K562 (cell line): ENCODE results near the gene RABGAP1. TPM values are rescaled to one million over a fixed set of nuclear protein-coding genes. Genes with fewer than 3 reads are reported as not detected.

Experiments used
- ATAC-seq: fragments of 200-7000 bp; cut with Tn5 transposase; 3 replicates; pipeline ENCODE4 v1.9.1; 2020; ENCODE audit warnings: moderate library complexity
- BruUV-seq: library from RNA; stranded (reverse); fragments of 400-500 nt; replicated peaks from 2 replicates; lab custom pipeline; 2021; lab: Mats Ljungman, UMichigan
- CTCF ChIA-PET: fragments of 300-600 bp; formaldehyde crosslinking; extraction: SDS; loops from one replicate; lab custom pipeline; 2021; ENCODE audit warnings: low intra/inter-chr PET ratio; lab: Yijun Ruan, JAX
- POLR2A ChIA-PET: fragments of 300-600, 350-650 bp; sonication (Branson Sonifier 250); formaldehyde crosslinking; extraction: SDS; loops from one replicate; lab custom pipeline; 2021; ENCODE audit warnings: antibody characterized with exemption, inconsistent platforms; lab: Yijun Ruan, JAX
- DNase-seq, 4 experiments: peaks; one replicate each; pipeline versions ENCODE4 v3.0.0 to v3.0.0-alpha.2; 2011 to 2018; ENCODE audit warnings: low spot score in 3 of 4, mixed read lengths in 3 of 4; ENCODE audit errors: extremely low read depth in 1 of 4
- FAIRE-seq: peaks from 2 replicates; lab custom pipeline; 2011; peaks lifted over from hg19 to GRCh38; lab: Jason Lieb, UNC
- H2AFZ ChIP-seq: 2 replicates; pipeline ENCODE4 v1.6.0; 2011; ENCODE audit warnings: low read depth, low read length, control low read depth, inconsistent platforms
- H3K27ac ChIP-seq: fragments of 200-600 bp; 3 replicates; pipeline ENCODE4 v1.8.0; 2011; ENCODE audit warnings: low read depth, mild to moderate bottlenecking, control low read depth, inconsistent platforms, low read length, moderate library complexity, mixed read lengths; ENCODE audit errors: extremely low read depth
- H3K27me3 ChIP-seq, 2 experiments: fragments of 300-600 bp in 1 of 2; 2 replicates in 1 of 2; 3 replicates in 1 of 2; pipeline versions ENCODE4 v1.6.0 to v1.8.0; 2011; ENCODE audit warnings: inconsistent platforms in 2 of 2, low read length in 2 of 2, mild to moderate bottlenecking in 1 of 2, mixed read lengths in 1 of 2, moderate library complexity in 1 of 2; ENCODE audit not compliant: control insufficient read depth in 2 of 2, insufficient read depth in 2 of 2
- H3K36me3 ChIP-seq: fragments of 300-600 bp; 3 replicates; pipeline ENCODE4 v1.8.0; 2011; ENCODE audit warnings: mild to moderate bottlenecking, low read length, inconsistent platforms; ENCODE audit not compliant: control insufficient read depth, insufficient read depth
- H3K4me1 ChIP-seq, 2 experiments: fragments of 200-600 bp in 1 of 2; replicated peaks in 1 of 2; 2 replicates in 1 of 2; 3 replicates in 1 of 2; pipeline versions ENCODE4 v1.5.1 to v1.8.0; 2011; ENCODE audit warnings: inconsistent platforms in 2 of 2, low read length in 2 of 2, mild to moderate bottlenecking in 1 of 2, mixed read lengths in 1 of 2, moderate library complexity in 1 of 2; ENCODE audit not compliant: control insufficient read depth in 2 of 2, insufficient read depth in 2 of 2
- H3K4me2 ChIP-seq: 2 replicates; pipeline ENCODE4 v1.6.1; 2011; ENCODE audit warnings: low read length, control low read depth, inconsistent platforms, mixed read lengths; ENCODE audit not compliant: insufficient read depth
- H3K4me3 ChIP-seq: fragments of 200-600 bp; sonication (generic), shearing (Covaris generic); 2 replicates; pipeline ENCODE4 v1.5.1; 2016; ENCODE audit warnings: control low read depth, inconsistent platforms
- H3K79me2 ChIP-seq: fragments of 200-600 bp; 3 replicates; pipeline ENCODE4 v1.8.0; 2011; ENCODE audit warnings: low read length, inconsistent platforms; ENCODE audit not compliant: control insufficient read depth, insufficient read depth
- H3K9ac ChIP-seq, 2 experiments: 2 replicates each; pipeline versions ENCODE4 v1.6.0 to v1.6.1; 2011; ENCODE audit warnings: low read depth in 2 of 2, low read length in 2 of 2, control low read depth in 1 of 2, inconsistent platforms in 1 of 2, mild to moderate bottlenecking in 1 of 2, mixed read lengths in 1 of 2; ENCODE audit not compliant: insufficient read depth in 1 of 2
- H3K9me1 ChIP-seq: one replicate; pipeline ENCODE4 v1.6.0; 2011; ENCODE audit warnings: inconsistent platforms, mild to moderate bottlenecking, low read length, moderate library complexity; ENCODE audit not compliant: control insufficient read depth, insufficient read depth
- H3K9me3 ChIP-seq: replicated peaks from 2 replicates; pipeline ENCODE4 v1.5.1; 2011; ENCODE audit warnings: low read depth, low read length, inconsistent platforms; ENCODE audit not compliant: control insufficient read depth, insufficient read depth
- H4K20me1 ChIP-seq: replicated peaks from 2 replicates; pipeline ENCODE4 v1.6.1; 2011; ENCODE audit warnings: low read length, inconsistent platforms, mixed read lengths; ENCODE audit not compliant: control insufficient read depth, insufficient read depth
- CC2D1A ChIP-seq: fragments of 450-650 bp; IDR thresholded peaks from 2 replicates; pipeline ENCODE4 v1.6.1; 2017; ENCODE audit warnings: mild to moderate bottlenecking
- DPF2 ChIP-seq: fragments of 450-650 bp; IDR thresholded peaks from 2 replicates; pipeline ENCODE4 v1.6.1; 2016
- FOSL1 ChIP-seq: fragments of 200-800 bp; sonication (Bioruptor generic); conservative IDR thresholded peaks from 2 replicates; pipeline ENCODE4 v1.6.1; 2016; ENCODE audit warnings: missing genetic modification characterization, missing compliant biosample characterization
- RAD21 ChIP-seq, 2 experiments: fragments of 250-450 bp in 1 of 2; fragments of 450-650 bp in 1 of 2; sonication (Bioruptor Pico) in 1 of 2; formaldehyde crosslinking in 1 of 2; IDR thresholded peaks in 1 of 2; conservative IDR thresholded peaks in 1 of 2; 2 replicates each; pipeline versions ENCODE4 v1.4.0 to v1.8.0; 2020 to 2022; ENCODE audit warnings: mild to moderate bottlenecking in 2 of 2, moderate library complexity in 1 of 2
- REST ChIP-seq, 2 experiments: fragments of 450-650 bp; formaldehyde crosslinking in 1 of 2; IDR thresholded peaks; 2 replicates each; pipeline versions ENCODE4 v1.4.0 to v1.6.1; 2014 to 2020; ENCODE audit warnings: mild to moderate bottlenecking in 2 of 2, borderline replicate concordance in 1 of 2, low read depth in 1 of 2
- SMC3 ChIP-seq: conservative IDR thresholded peaks from 2 replicates; pipeline ENCODE4 v1.6.1; 2011; ENCODE audit warnings: low read depth, low read length, improper control_type of control experiment; ENCODE audit not compliant: insufficient read depth
- ZNF384 ChIP-seq: IDR thresholded peaks from 2 replicates; pipeline ENCODE4 v1.6.1; 2012; ENCODE audit warnings: low read depth, low read length, improper control_type of control experiment
- WGBS: fragments of 100-300 bp; shearing (Covaris generic); methylation state at CpG from one replicate; pipeline ENCODE4 v1.1.6; 2016; ENCODE audit warnings: low coverage, mixed read lengths; ENCODE audit not compliant: insufficient coverage; ENCODE audit errors: missing lambda C conversion rate; 5-methylcytosine and 5-hydroxymethylcytosine counted together
- in situ Hi-C: fragments of 300-500 bp; cut with MboI; formaldehyde crosslinking; loops from 4 replicates; pipeline ENCODE4 v1.15.0; 2018; ENCODE audit warnings: inconsistent platforms, mixed read lengths
- intact Hi-C: fragments of 100-400 bp; cut with micrococcal nuclease; formaldehyde crosslinking; loops from 2 replicates; pipeline ENCODE4 v1.14.2; 2022
- polyA plus RNA-seq, 8 experiments: library from polyadenylated mRNA; depleted of rRNA in 4 of 8; stranded (reverse) in 5 of 8; unstranded in 3 of 8; fragments of >200 nt; fragmentation: Nextera tagmentation in 2 of 8; fragmentation: Illumina TruSeq in 1 of 8; extraction: Ambion mirVana in 2 of 8; extraction: Trizol in 1 of 8; gene quantifications; 2 replicates each; pipeline versions ENCODE4 v1.2.1 to v1.2.3, GENCODE V29; 2011 to 2014; ENCODE audit warnings: inconsistent platforms in 1 of 8, missing spikeins in 1 of 8
- total RNA-seq, 7 experiments: library from RNA; depleted of rRNA in 6 of 7; stranded (reverse); fragments of >200 nt in 6 of 7; fragmentation: Illumina TruSeq in 2 of 7; extraction: Trizol in 2 of 7; gene quantifications; 2 replicates each; pipeline versions ENCODE4 v1.2.1 to v1.2.3, GENCODE V29; 2011 to 2021; ENCODE audit warnings: low replicate concordance in 1 of 7
- TF ChIP-seq, protein P1 (sequence below): IDR thresholded peaks from 2 replicates; pipeline ENCODE4 v1.6.1; 2012; ENCODE audit warnings: low read depth, low read length, improper control_type of control experiment, borderline replicate concordance
- TF ChIP-seq, protein P2 (sequence below), 2 experiments: fragments of 450-650 bp in 1 of 2; sonication (generic) in 1 of 2; formaldehyde crosslinking in 1 of 2; IDR thresholded peaks in 1 of 2; conservative IDR thresholded peaks in 1 of 2; 2 replicates each; pipeline versions ENCODE4 v1.6.1 to v1.8.1; 2016 to 2023; ENCODE audit warnings: mild to moderate bottlenecking in 2 of 2, moderate library complexity in 2 of 2, inconsistent platforms in 1 of 2, missing genetic modification reagents in 1 of 2

Gene RABGAP1
- total and polyA plus RNA-seq, 9 of the 15 experiments (the other 6 are each of a cell fraction or from before 2014, with no cell fraction given): 1.5 to 22.7 (median 13.1) TPM

DNA sequence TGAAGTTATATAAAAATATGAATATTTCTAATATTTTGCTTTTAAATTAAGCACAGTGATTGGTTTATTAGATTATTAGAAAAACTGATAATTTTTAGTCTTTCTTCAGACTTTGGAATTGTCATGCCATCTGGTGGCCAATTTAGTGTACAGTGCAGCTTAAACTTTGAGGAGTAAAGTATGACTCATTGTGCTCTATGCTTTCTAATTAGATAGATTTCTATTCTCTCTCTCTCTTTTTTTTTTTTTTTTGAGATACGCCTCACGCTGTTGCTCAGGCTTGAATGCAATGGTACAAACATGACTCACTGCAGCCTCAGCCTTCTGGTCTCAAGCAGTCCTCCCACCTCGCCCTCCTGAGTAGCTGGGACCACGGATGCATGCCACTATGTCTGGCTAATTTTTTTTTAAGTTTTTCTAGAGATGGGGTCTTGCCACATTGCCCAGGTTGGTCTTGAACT, 50.6 kb downstream of the RABGAP1 start:
- CTCF ChIA-PET: interaction anchor here (0.6 to 2.1 kb wide), 3 partner anchors 38 to 869 kb away, joined by 3 to 9 read pairs (median 3); no protein-coding TSS in a partner anchor
- H3K4me1 ChIP-seq: no peaks in the 10 kb centered on the region; a peak in 1 of 5 replicates
- H3K4me3 ChIP-seq: no peak overlapping the region
- H4K20me1 ChIP-seq: no peaks in the 10 kb centered on the region
- H3K4me2 ChIP-seq: no peak overlapping the region
- in situ Hi-C loops (no loop called here), intact Hi-C loops (loop anchor here (1.0 to 5.0 kb wide), 2 partner anchors 79 to 526 kb away; partner anchors contain the start of gene ZBTB6)
- no peak overlapping the region for H3K27ac ChIP-seq
- no TSS peak for BruUV-seq
- no peak overlapping the region for H3K9ac ChIP-seq
- peaks cover 32% of the 10 kb centered on the region; the same call in 1 of the 3 replicates for H3K36me3 ChIP-seq
- H3K9me3 ChIP-seq: no peaks in the 10 kb centered on the region
- no peaks in the 10 kb centered on the region for H3K27me3 ChIP-seq
- no peak overlapping the region for H2AFZ ChIP-seq
- peak; percentile 63 for FAIRE-seq
- WGBS: 83% methylated on average over 2 of the region's 4 CpGs
- POLR2A ChIA-PET: interaction anchor here (0.6 to 1.6 kb wide), 4 partner anchors 18 to 1021 kb away, joined by 3 to 4 read pairs (median 3); no protein-coding TSS in a partner anchor
- peak; percentile 34 to 60 (median 54) for DNase-seq
- H3K9me1 ChIP-seq: no peaks in the 10 kb centered on the region
- H3K79me2 ChIP-seq: no peaks in the 10 kb centered on the region
- peak; percentile 79 for ATAC-seq
- TF ChIP-seq FOSL1 (tag) (peak; percentile 96), ZNF384 (peak; percentile 91), REST (IDR thresholded peaks at IDR 0.05; ENCODE audit: borderline replicate concordance) (peak; percentile 54; the same call in 1 of the 2 replicates), REST (CRISPR knock-in tag; IDR thresholded peaks at IDR 0.05; ENCODE audit: low read depth) (no peak), SMC3 (peak; percentile 48; the same call in 1 of the 2 replicates), RAD21 (CRISPR knock-in tag; conservative IDR thresholded peaks at IDR 0.05 in 1 of 2, IDR thresholded peaks at IDR 0.05 in 1 of 2) (peak; percentile 57 to 76), CC2D1A (0 out of 2 replicates have a peak, but pooled peaks have one; percentile 13), DPF2 (peak; percentile 55)
- TF ChIP-seq, protein P1, sequence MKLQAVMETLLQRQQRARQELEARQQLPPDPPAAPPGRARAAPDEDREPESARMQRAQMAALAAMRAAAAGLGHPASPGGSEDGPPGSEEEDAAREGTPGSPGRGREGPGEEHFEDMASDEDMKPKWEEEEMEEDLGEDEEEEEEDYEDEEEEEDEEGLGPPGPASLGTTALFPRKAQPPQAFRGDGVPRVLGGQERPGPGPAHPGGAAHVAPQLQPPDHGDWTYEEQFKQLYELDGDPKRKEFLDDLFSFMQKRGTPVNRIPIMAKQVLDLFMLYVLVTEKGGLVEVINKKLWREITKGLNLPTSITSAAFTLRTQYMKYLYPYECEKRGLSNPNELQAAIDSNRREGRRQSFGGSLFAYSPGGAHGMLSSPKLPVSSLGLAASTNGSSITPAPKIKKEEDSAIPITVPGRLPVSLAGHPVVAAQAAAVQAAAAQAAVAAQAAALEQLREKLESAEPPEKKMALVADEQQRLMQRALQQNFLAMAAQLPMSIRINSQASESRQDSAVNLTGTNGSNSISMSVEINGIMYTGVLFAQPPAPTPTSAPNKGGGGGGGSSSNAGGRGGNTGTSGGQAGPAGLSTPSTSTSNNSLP: peak; percentile 81; the same call in 1 of the 2 replicates
- TF ChIP-seq, protein P2, sequence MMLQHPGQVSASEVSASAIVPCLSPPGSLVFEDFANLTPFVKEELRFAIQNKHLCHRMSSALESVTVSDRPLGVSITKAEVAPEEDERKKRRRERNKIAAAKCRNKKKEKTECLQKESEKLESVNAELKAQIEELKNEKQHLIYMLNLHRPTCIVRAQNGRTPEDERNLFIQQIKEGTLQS (IDR thresholded peaks at IDR 0.05): peak; percentile 90
- TF ChIP-seq, protein P2 (CRISPR knock-in tag; conservative IDR thresholded peaks at IDR 0.05): 0 out of 2 replicates have a peak, but pooled peaks have one; percentile 78
